RKO (cell line): Measurements from ENCODE around the gene FBXO34.

Experiments
- DNase-seq: peaks from one replicate; pipeline ENCODE4 v3.0.0-alpha.2; 2016; ENCODE audit warnings: low spot score

The FBXO34 gene, protein sequence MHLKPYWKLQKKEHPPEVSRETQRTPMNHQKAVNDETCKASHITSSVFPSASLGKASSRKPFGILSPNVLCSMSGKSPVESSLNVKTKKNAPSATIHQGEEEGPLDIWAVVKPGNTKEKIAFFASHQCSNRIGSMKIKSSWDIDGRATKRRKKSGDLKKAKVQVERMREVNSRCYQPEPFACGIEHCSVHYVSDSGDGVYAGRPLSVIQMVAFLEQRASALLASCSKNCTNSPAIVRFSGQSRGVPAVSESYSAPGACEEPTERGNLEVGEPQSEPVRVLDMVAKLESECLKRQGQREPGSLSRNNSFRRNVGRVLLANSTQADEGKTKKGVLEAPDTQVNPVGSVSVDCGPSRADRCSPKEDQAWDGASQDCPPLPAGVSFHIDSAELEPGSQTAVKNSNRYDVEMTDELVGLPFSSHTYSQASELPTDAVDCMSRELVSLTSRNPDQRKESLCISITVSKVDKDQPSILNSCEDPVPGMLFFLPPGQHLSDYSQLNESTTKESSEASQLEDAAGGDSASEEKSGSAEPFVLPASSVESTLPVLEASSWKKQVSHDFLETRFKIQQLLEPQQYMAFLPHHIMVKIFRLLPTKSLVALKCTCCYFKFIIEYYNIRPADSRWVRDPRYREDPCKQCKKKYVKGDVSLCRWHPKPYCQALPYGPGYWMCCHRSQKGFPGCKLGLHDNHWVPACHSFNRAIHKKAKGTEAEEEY

DNA sequence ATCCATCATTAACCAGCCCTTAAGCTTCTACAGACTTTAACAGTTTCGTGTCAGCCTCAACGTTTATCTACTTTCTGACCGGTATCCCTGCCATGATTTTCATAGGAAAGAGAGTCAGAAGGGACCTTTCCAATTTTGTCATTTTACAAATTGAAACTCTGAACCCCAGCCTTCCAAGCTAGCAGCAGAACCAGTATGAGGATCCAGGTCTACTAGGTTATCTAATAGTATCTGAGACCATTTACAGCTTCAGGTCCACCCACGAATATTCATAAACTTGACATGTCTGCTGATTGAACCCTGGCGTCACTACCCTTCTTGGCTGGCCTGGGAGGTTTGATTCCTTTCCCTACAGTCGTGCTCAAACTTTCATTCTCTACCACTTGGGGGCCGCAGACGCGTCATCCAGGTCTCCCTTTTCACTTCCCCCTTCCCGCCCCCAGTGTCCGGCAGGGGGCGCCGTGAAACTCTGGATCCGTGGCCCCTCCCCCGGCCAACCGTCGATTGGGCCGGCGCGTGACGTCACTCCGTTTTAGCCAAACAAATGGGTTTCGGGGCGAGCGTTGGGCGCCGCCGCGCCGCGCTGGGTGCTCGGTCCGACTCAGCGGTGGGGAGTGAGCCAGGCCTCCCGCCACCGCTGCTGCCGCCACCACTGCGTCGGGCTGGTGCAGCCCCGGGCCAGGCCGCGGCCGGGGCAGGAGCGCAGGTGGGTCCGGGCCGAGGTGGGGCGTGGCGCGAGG lies at the start of gene FBXO34:
FBXO34 (plus strand) TSS at position 590 of the 740 bp plus-strand sequence. CDS start 78,970 bp downstream, outside the sequence.
- peak; percentile 97 for DNase-seq

DNA sequence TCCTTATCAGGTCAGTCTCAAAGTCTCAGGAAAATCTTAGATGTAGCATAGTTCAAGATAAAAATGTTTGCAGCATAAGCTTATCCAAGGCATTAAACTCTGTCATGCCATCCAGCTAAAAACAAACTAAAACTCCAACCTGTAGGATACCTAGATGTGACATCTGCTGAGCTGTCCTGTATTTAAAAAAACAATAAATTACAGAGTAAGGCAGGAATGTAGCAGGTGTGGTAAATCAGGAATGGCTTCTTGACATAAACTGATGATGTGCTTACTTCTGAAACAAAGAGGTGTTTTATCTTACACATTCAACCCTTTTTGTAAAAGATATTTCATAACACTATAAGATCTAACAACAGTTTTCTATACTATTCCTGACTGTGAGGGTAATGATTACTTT lies 49.3 kb upstream of the FBXO34 start:
- DNase-seq, result no peak

- DNase-seq, result no peak
These were observed 47.9 kb upstream of the FBXO34 start for GRCh38 chr14:55223364-55223763.

- no peak for DNase-seq
These were observed 43.0 kb upstream of the FBXO34 start for GRCh38 chr14:55228261-55228660.

DNA sequence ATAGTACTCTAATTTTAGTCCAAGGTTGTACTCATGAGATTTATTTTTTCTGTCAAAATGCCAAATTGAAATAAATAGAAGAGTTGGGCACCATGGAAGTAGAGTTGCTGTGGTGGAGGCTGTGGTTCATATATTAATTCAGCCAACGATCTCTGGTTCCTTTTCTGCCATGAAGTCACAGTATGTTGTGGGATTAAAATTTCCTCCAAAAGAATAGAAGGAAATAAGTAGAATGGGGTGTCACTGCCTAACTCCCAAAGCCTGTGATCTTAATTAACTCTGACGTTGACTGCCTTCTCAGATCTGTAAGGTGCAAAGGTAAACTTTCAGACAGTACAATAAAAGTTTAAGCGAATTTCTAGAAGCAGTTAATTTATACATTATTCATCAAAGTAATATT lies 37.6 kb upstream of the FBXO34 start:
- no peak for DNase-seq

DNA sequence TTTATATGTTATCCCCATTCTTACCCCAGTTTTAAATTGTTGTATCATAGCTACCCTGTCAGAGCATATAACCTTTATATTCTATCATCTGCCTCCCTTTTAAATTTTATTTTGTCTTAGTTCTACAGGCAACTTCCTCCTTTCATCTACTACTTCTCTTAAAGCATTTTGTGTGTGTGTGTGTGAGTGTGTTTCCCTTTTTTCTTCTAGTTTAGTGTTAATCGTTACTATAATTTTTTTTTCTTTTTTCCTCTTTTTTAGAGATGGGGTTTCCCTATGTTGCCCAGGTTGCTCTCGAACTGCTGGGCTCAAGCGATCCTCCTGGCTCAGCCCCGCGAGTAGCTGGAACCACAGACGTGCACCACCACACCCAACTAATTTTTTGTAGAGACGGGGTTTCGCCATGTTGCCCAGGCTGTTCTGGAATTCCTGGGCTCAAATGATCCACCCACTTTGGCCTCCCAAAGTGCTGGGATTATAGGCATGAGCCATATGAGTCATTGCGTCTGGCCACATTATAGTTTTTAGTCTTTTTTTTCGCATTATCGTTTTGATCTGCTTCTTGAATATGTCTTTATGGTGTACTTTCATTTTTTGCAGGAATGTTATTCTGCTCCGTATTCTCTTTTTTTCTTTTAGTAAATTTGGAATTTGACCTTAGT lies 33.1 kb upstream of the FBXO34 start:
- no peak for DNase-seq

- DNase-seq, result no peak
These were observed 31.9 kb upstream of the FBXO34 start for GRCh38 chr14:55239320-55239719.

DNA sequence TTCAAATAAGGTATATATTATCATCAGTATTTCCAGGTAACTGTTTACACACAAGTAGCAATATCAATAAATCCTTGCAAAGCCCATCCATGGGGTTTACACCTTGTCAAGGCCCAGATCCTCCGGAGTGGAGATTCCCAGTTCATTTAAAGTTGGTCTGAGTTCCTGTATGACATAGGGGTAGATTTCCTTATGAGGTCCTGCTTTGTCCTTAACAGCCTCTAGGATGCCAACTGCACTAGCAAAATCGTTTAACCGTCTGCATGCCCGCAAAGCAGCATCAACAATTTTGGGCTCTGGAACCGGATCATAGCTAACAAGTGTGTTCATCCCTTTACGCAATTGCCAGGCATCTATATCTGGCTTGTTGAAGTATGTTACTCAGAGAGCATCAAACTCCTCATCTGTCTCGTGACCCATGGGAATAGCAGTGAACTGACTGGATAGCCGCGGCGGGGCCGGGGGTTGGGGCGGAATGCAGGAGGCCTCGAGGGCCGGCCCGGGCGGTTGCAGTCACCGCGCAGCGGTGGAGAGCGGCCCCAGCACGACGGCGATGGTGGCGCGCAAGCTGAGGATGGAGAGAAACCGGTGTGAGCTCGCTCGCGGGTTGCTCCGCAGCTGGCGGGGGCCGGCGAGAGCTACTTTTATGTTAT lies 30.6 kb upstream of the FBXO34 start:
- DNase-seq, result no peak

DNA sequence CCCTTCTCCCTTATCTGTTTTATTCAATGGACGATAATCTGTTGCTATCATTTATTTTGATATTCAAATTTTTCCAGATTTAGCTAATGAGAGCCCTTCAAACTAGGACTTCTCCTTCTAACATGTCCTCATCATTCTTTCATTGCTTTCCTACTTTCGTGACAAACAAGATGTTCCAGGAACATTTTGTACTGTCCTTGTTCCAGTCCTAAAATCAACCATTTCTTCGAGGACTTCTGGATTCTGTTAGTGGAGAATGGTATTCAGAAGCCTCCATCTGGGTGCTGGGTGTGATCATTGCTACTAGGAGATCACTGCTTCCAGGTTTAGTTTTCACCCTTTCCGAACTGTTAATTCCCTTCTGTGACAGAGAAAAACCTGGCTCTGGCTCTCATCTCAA lies 29.5 kb upstream of the FBXO34 start:
- no peak for DNase-seq

DNA sequence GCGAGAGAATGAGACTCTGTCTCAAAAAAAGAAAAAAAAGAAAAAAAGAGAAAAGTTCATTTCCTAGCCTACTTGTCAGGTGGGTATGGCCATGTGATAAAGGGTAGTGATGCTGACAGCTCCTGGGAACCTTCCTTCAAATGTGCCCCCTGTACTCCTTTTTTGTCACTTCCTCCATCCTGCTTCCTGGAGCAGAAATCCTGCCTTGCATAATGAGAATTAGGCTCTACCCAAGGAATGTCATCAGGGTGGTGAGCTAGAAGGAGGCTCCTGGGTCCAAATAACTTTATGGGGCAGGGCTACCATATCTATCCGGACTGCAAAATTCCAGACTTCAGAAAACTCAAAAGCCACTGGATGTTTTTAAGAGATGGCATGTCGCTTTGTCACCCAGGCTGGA lies 27.8 kb upstream of the FBXO34 start:
- DNase-seq, result no peak

DNA sequence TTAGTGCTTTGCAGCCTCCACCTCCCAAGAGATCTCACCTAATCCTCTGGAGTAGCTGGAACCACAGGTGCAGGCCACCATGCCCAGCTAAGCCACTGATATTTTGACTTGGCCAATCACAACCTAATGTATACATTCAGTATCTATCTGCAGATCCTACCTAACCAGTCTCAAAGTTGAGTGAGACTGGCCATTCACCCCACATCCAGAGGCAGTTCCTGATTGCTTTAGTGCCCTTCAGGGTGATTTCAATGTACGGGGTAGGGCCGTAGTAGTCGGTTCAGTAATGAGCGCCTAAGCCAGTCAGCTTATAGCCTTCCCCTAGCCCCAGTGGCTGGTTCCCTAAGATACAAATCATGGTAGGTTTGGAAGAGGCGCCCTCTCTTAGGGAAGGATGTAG lies 27.4 kb upstream of the FBXO34 start:
- no peak for DNase-seq

- peak; percentile 22 for DNase-seq
These were observed 25.5 kb upstream of the FBXO34 start for GRCh38 chr14:55245657-55246268.

- no peak for DNase-seq
These were observed 22.8 kb upstream of the FBXO34 start for GRCh38 chr14:55248411-55248810.

DNA sequence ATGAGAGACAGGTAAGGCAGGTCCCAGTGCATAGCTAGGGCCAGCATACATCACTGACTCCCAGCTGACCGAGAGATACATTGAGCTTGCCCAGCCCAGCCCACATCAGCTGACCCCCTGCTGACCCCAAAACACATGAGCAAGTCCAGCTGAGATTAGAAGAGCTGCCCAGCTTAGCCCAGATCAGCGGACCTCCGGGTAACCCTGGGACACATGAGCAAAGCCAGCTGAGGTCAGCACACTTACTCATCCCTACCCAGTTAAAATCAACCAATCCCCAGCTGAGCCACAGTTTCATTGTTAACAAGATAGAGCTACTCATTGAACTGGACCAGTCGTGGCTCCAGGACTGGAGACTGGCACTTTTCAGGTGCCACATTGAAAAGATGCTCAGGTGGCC lies 21.8 kb upstream of the FBXO34 start:
- DNase-seq, result peak; percentile 61

GRCh38 chr14:55253276-55253675 lies 17.9 kb upstream of the FBXO34 start:
- no peak for DNase-seq

DNA sequence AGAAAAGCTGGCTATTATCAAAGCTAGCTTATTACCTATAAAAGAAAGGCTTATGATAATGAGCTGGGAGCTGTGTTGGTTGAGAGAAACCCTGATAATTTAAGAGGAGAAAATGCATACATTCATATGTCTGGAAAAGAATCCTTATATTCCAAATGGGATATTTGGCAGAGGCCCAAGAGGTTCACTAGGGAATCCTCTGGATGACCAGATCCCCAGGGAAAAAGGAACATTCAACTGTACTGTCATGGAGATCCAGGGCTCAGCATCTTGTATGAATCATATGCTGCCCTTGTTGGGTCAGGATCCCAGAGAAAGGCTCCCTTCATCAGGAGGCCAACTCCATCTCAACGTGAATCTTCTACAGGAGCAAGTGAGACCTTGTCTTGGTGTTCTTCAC lies 16.6 kb upstream of the FBXO34 start:
- no peak for DNase-seq

DNA sequence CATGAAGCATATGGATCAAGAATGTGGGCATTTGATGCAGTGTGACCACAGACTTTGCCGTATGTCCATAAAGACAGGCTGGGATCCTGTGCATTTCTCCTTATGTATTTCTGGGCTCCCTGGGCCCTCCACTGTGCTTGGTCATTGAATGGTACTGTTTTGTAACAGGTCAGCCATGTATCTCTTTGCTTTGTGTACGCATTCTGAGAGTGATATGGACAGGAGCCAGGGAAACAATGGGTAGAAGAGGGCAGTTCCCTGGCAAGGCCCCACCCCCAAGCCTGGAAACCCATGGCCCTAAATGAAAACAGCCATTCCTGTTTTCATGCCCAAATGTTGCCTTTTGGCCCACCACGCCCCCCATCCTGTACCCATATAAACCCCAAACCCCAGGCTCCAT lies 15.2 kb upstream of the FBXO34 start:
- DNase-seq, result no peak

DNA sequence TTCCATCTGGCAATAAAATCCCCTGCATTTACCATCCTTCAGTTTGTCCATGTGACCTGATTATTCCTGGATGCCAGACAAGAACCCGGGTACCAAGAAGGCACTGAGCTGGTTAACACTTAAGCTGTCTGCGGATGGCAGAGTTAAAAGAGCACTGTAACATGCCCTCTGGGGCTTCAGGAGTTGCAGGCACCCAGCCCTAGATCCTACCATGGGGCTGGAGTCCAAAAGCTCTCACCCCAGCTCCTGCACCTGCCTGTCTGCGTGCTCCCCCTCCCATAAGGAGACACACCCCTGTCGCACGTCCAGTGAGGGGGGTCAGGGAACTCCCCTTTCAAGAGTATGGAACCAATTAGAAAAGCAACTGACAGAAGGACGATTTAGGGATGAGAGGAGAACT lies 14.6 kb upstream of the FBXO34 start:
- DNase-seq, result no peak

- DNase-seq, result peak; percentile 12
These were observed 6.0 kb upstream of the FBXO34 start for GRCh38 chr14:55265197-55265596.

- no peak for DNase-seq
These were observed 3.4 kb upstream of the FBXO34 start for GRCh38 chr14:55267820-55268219.

- DNase-seq, result peak; percentile 94
These were observed 514 bp downstream of the FBXO34 start for GRCh38 chr14:55271572-55272298.
